Panc1 (cell line): ENCODE measurements around the gene THADA. TPM values are rescaled to one million over a fixed set of nuclear protein-coding genes. Genes with fewer than 3 reads are reported as not detected.

Source experiments
- ATAC-seq: fragments of 200-7000 bp; cut with Tn5 transposase; 2 replicates; pipeline ENCODE4 v1.9.1; 2020; ENCODE audit warnings: mild to moderate bottlenecking, moderate library complexity
- BruUV-seq: library from RNA; stranded (reverse); fragments of 400-500 nt; replicated peaks from 2 replicates; lab custom pipeline; 2021; lab: Mats Ljungman, UMichigan
- CTCF ChIA-PET: fragments of 300-600 bp; sonication (Branson Sonifier 250); formaldehyde crosslinking; loops from one replicate; lab custom pipeline; 2022; ENCODE audit warnings: antibody characterized with exemption; lab: Charles Lee
- POLR2A ChIA-PET: fragments of 300-600 bp; sonication (Branson Sonifier 250); formaldehyde crosslinking; loops from one replicate; lab custom pipeline; 2022; ENCODE audit warnings: antibody characterized with exemption; lab: Charles Lee
- DNase-seq: peaks from one replicate; pipeline ENCODE4 v3.0.0-alpha.2; 2010; ENCODE audit warnings: low read depth, low spot score
- H3K27ac ChIP-seq: 2 replicates; pipeline ENCODE4 v1.5.1; 2011; ENCODE audit warnings: mild to moderate bottlenecking, low read length, inconsistent platforms
- H3K27me3 ChIP-seq: fragments of 200-500 bp; sonication (Bioruptor generic); 2 replicates; pipeline ENCODE4 v1.6.0; 2014; ENCODE audit warnings: low read length, inconsistent platforms; ENCODE audit not compliant: control insufficient read depth, insufficient read depth
- H3K36me3 ChIP-seq: fragments of 200-500 bp; sonication (Bioruptor generic); 2 replicates; pipeline ENCODE4 v1.5.1; 2014; ENCODE audit warnings: inconsistent platforms, mild to moderate bottlenecking, low read length, moderate library complexity; ENCODE audit not compliant: control insufficient read depth, insufficient read depth
- H3K4me1 ChIP-seq: 2 replicates; pipeline ENCODE4 v1.5.1; 2011; ENCODE audit warnings: inconsistent platforms, mild to moderate bottlenecking, low read length, moderate library complexity; ENCODE audit not compliant: control insufficient read depth, insufficient read depth
- H3K4me3 ChIP-seq, 2 experiments: 2 replicates each; pipeline ENCODE4 v1.5.1; 2011 to 2012; ENCODE audit warnings: low read depth in 2 of 2, low read length in 2 of 2, mild to moderate bottlenecking in 2 of 2, inconsistent platforms in 1 of 2, moderate library complexity in 1 of 2
- H3K9me3 ChIP-seq: fragments of 200-500 bp; sonication (Bioruptor generic); 2 replicates; pipeline ENCODE4 v1.5.1; 2014; ENCODE audit warnings: low read depth, mild to moderate bottlenecking, inconsistent platforms, low read length, moderate library complexity; ENCODE audit not compliant: control insufficient read depth, insufficient read depth
- CTCF ChIP-seq: fragments of 450-650 bp; IDR thresholded peaks from 2 replicates; pipeline ENCODE4 v1.5.1; 2017; ENCODE audit warnings: mild to moderate bottlenecking
- POLR2AphosphoS5 ChIP-seq: IDR thresholded peaks from 2 replicates; pipeline ENCODE4 v1.6.1; 2012; ENCODE audit warnings: mild to moderate bottlenecking, low read depth, low read length, moderate library complexity
- REST ChIP-seq, 2 experiments: IDR thresholded peaks; 2 replicates each; pipeline ENCODE4 v1.6.1; 2011 to 2012; ENCODE audit warnings: low read depth in 2 of 2, control low read depth in 1 of 2, low read length in 1 of 2, mild to moderate bottlenecking in 1 of 2, moderate library complexity in 1 of 2; ENCODE audit not compliant: insufficient read depth in 1 of 2
- SIN3A ChIP-seq: IDR thresholded peaks from 2 replicates; pipeline ENCODE4 v1.6.1; 2012; ENCODE audit warnings: low read depth, mild to moderate bottlenecking, low read length, moderate library complexity, borderline replicate concordance; ENCODE audit not compliant: insufficient read depth
- TCF7L2 ChIP-seq: IDR thresholded peaks from 2 replicates; pipeline ENCODE4 v1.6.1; 2011; ENCODE audit warnings: mild to moderate bottlenecking, low read depth, low read length, inconsistent platforms
- in situ Hi-C: cut with HindIII; loops from 2 replicates; pipeline ENCODE4 v1.10.0; 2016; ENCODE audit warnings: low sequenced_read_pairs, low pct_unique_long_range_greater_than_20kb
- intact Hi-C: fragments of 100-400 bp; cut with micrococcal nuclease; formaldehyde crosslinking; loops from one replicate; pipeline ENCODE4 v1.10.0; 2022; ENCODE audit not compliant: unreplicated experiment
- total RNA-seq: library from RNA; stranded (reverse); gene quantifications from one replicate; pipeline ENCODE4 v1.2.1, GENCODE V29; 2021; ENCODE audit not compliant: unreplicated experiment

The THADA gene
- total RNA-seq, 1 experiment from 2014 or later = 37.2 TPM

DNA sequence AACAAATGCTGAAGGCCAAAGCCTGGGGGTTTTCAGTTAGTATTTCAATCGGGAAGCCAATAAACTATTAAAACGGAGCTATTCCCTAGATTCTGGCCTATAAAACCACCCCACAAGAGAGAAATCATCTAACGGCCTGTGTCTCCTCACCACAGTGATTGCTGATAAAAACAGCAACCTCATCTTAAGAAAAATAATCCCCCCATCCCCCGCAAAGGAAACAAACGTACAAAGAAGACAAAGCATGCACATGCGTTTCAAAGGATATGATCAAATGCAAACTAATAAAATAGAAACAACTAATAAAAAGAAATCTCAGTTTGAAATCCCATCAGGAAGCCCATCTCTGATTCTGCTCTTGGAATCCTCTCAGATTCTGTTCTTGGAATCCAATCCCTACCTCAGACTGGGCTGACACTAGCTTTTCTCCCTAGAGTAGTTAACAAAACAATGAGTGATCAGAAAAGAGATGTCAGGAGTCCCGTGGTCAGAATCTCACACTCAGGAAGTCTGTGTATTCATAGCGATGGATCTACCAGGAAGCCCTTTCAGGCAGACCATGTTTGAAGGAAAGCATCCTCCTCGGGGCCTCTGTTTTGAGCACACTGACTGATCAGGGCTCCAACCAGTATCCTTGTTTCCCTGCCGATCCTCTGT is 150.7 kb downstream of the THADA start:
- CTCF ChIA-PET = interaction anchor here (0.5 kb wide), 1 partner anchor 1729 kb away, joined by 13 read pairs; no protein-coding TSS in a partner anchor
- no peaks in the 10 kb centered on the region for H3K27me3 ChIP-seq
- no TSS peak for BruUV-seq
- intact Hi-C loops (no loop called here), in situ Hi-C loops (no loop called here)
- no peak for ATAC-seq
- H3K4me1 ChIP-seq = peaks cover 2% of the 10 kb centered on the region; the same call in 1 of the 2 replicates
- no peaks in the 10 kb centered on the region for H3K36me3 ChIP-seq
- no peak overlapping the region for H3K4me3 ChIP-seq
- POLR2A ChIA-PET = interaction anchor here (0.7 kb wide), 1 partner anchor 22 kb away, joined by 3 read pairs; no protein-coding TSS in a partner anchor
- TF ChIP-seq POLR2AphosphoS5 (no peak), SIN3A (no peak), CTCF (no peak), REST (IDR thresholded peaks at IDR 0.05; ENCODE audit: insufficient read depth in 1 of 2, low read depth in 2 of 2, low read length in 1 of 2) (no peak), TCF7L2 (peak; percentile 50; the same call in 1 of the 2 replicates)
- no peaks in the 10 kb centered on the region for H3K9me3 ChIP-seq
- no peak for DNase-seq
- H3K27ac ChIP-seq = no peak overlapping the region

GRCh38 chr2:43443282-43443681 is 152.6 kb downstream of the THADA start:
- ATAC-seq = no peak
- Histone ChIP-seq H3K27me3 (no peaks in the 10 kb centered on the region), H3K4me3 (no peak overlapping the region), H3K36me3 (no peaks in the 10 kb centered on the region), H3K4me1 (peaks cover 5% of the 10 kb centered on the region; the same call in 1 of the 2 replicates), H3K27ac (no peak overlapping the region), H3K9me3 (no peaks in the 10 kb centered on the region)
- in situ Hi-C loops (no loop called here), intact Hi-C loops (no loop called here)
- DNase-seq = no peak
- BruUV-seq = no TSS peak
- POLR2A ChIA-PET = no interaction called here
- CTCF ChIA-PET = no interaction called here
- no peak for TF ChIP-seq POLR2AphosphoS5
- no peak for TF ChIP-seq TCF7L2
- TF ChIP-seq CTCF = no peak
- TF ChIP-seq REST (IDR thresholded peaks at IDR 0.05; ENCODE audit: insufficient read depth in 1 of 2, low read depth in 2 of 2, low read length in 1 of 2) = no peak
- TF ChIP-seq SIN3A = no peak
